Urinary bladder (tissue), 4 donors: ENCODE measurements around the gene SEC24C. TPM values are rescaled to one million over a fixed set of nuclear protein-coding genes. Genes with fewer than 3 reads are reported as not detected.
"Not testable (repeated sequence)": the region's sequence is repeated elsewhere in the genome, so short reads cannot be mapped to it uniquely, and the experiment has no call there.

Experiments used
- DNase-seq: peaks from one replicate; pipeline ENCODE4 v3.0.0-alpha.2; 2015; ENCODE audit errors: extremely low spot score
- H3K27ac ChIP-seq: one replicate; pipeline ENCODE4 v1.5.1; 2013; ENCODE audit warnings: low read depth, mild to moderate bottlenecking, moderate library complexity
- H3K36me3 ChIP-seq: one replicate; pipeline ENCODE4 v1.6.1; 2013; ENCODE audit warnings: mild to moderate bottlenecking, moderate library complexity; ENCODE audit not compliant: insufficient read depth
- H3K4me1 ChIP-seq: one replicate; pipeline ENCODE4 v1.6.1; 2013; ENCODE audit warnings: mild to moderate bottlenecking, moderate library complexity; ENCODE audit not compliant: insufficient read depth
- H3K4me3 ChIP-seq: one replicate; pipeline ENCODE4 v1.5.1; 2013; ENCODE audit warnings: low read depth, low read length
- WGBS: extraction: QIAGEN DNeasy Blood & Tissue Kit; methylation state at CpG from one replicate; pipeline ENCODE4 v1.1.7; 2013; 5-methylcytosine and 5-hydroxymethylcytosine counted together
- polyA plus RNA-seq: library from polyadenylated mRNA; stranded (reverse); fragments of 200-250 nt; gene quantifications from one replicate; pipeline ENCODE4 v1.2.3, GENCODE V29; 2013
- total RNA-seq: library from RNA; depleted of rRNA; stranded (reverse); fragments of >200 nt; gene quantifications from one replicate; pipeline ENCODE4 v1.2.3, GENCODE V29; 2014
- donor health status: healthy with polysubstance abuse.
- donor health status: healthy.

SEC24C gene
- total and polyA plus RNA-seq, 2 donors, result 37.2 to 47.6 TPM

GRCh38 chr10:73740501-73741254 is 3.5 kb upstream of the SEC24C start:
- H3K36me3 ChIP-seq, H3K27ac ChIP-seq, H3K4me3 ChIP-seq, H3K4me1 ChIP-seq, DNase-seq: not testable (repeated sequence)
- 94% methylated on average over 18 of the region's 18 CpGs for WGBS

GRCh38 chr10:73742454-73742734 is 1.8 kb upstream of the SEC24C start:
- no peak for DNase-seq
- H3K27ac ChIP-seq, result no peak overlapping the region
- H3K36me3 ChIP-seq, result no peaks in the 10 kb centered on the region
- no peak overlapping the region for H3K4me3 ChIP-seq
- WGBS, result 91% methylated on average over 5 of the region's 5 CpGs
- peaks cover 1% of the 10 kb centered on the region for H3K4me1 ChIP-seq

- peak overlapping the region; percentile 93 for H3K27ac ChIP-seq
- 39% methylated on average over 6 of the region's 6 CpGs for WGBS
- DNase-seq, result peak; percentile 6
- H3K4me3 ChIP-seq, result peak overlapping the region; percentile 74
- H3K4me1 ChIP-seq, result peaks cover 1% of the 10 kb centered on the region
- no peaks in the 10 kb centered on the region for H3K36me3 ChIP-seq
Observed at GRCh38 chr10:73743327-73743904, 756 bp upstream of the SEC24C start.

- H3K4me1 ChIP-seq, result peaks cover 1% of the 10 kb centered on the region
- WGBS, result under 1% methylated on average over 10 of the region's 10 CpGs
- no peak for DNase-seq
Observed at GRCh38 chr10:73744664-73744975, 448 bp downstream of the SEC24C start.

GRCh38 chr10:73746721-73747120 is 2.5 kb downstream of the SEC24C start:
- peaks cover 2% of the 10 kb centered on the region for H3K36me3 ChIP-seq
- no peak overlapping the region for H3K27ac ChIP-seq
- H3K4me3 ChIP-seq, result no peak overlapping the region
- no peak for DNase-seq
- WGBS, result 81% methylated on average over 2 of the region's 2 CpGs
- H3K4me1 ChIP-seq, result peaks cover 1% of the 10 kb centered on the region

More at GRCh38 chr10:73744664-73744975, 448 bp downstream of the SEC24C start:
- peak overlapping the region; percentile 94 for H3K27ac ChIP-seq
- H3K4me3 ChIP-seq, result peak overlapping the region; percentile 74
- H3K36me3 ChIP-seq, result no peaks in the 10 kb centered on the region

- H3K4me1 ChIP-seq, result no peaks in the 10 kb centered on the region
- 94% methylated on average over 1 of the region's 1 CpG for WGBS
- H3K4me3 ChIP-seq, result no peak overlapping the region
- no peak overlapping the region for H3K27ac ChIP-seq
- no peak for DNase-seq
- H3K36me3 ChIP-seq, result peaks cover 7% of the 10 kb centered on the region
Observed at GRCh38 chr10:73750819-73751218, 6.6 kb downstream of the SEC24C start.

GRCh38 chr10:73756183-73756582 is 12.0 kb downstream of the SEC24C start:
- Histone ChIP-seq H3K36me3 (peaks cover 8% of the 10 kb centered on the region), H3K27ac (no peak overlapping the region), H3K4me3 (no peak overlapping the region), H3K4me1 (no peaks in the 10 kb centered on the region)
- WGBS, result 66% methylated on average over 1 of the region's 1 CpG
- DNase-seq, result no peak

GRCh38 chr10:73758704-73759511 is 14.7 kb downstream of the SEC24C start:
- no peak overlapping the region for H3K4me3 ChIP-seq
- no peaks in the 10 kb centered on the region for H3K4me1 ChIP-seq
- no peak for DNase-seq
- H3K27ac ChIP-seq, result no peak overlapping the region
- peaks cover 7% of the 10 kb centered on the region for H3K36me3 ChIP-seq
- 85% methylated on average over 9 of the region's 9 CpGs for WGBS

- DNase-seq, result no peak
- Histone ChIP-seq H3K4me3 (no peak overlapping the region), H3K27ac (no peak overlapping the region), H3K36me3 (peaks cover 7% of the 10 kb centered on the region), H3K4me1 (no peaks in the 10 kb centered on the region)
- 85% methylated on average over 5 of the region's 5 CpGs for WGBS
Observed at GRCh38 chr10:73759512-73760115, 15.4 kb downstream of the SEC24C start.

GRCh38 chr10:73761781-73762180 is 17.6 kb downstream of the SEC24C start:
- Histone ChIP-seq H3K36me3 (peaks cover 7% of the 10 kb centered on the region), H3K4me3 (no peak overlapping the region), H3K27ac (no peak overlapping the region), H3K4me1 (no peaks in the 10 kb centered on the region)
- WGBS, result 77% methylated on average over 1 of the region's 1 CpG
- no peak for DNase-seq

GRCh38 chr10:73762915-73763314 is 18.7 kb downstream of the SEC24C start:
- Histone ChIP-seq H3K4me3 (no peak overlapping the region), H3K36me3 (peaks cover 7% of the 10 kb centered on the region), H3K27ac (no peak overlapping the region), H3K4me1 (no peaks in the 10 kb centered on the region)
- DNase-seq, result no peak
- 67% methylated on average over 2 of the region's 2 CpGs for WGBS

GRCh38 chr10:73763343-73763742 is 19.2 kb downstream of the SEC24C start:
- Histone ChIP-seq H3K36me3 (peaks cover 7% of the 10 kb centered on the region), H3K4me1 (no peaks in the 10 kb centered on the region), H3K27ac (no peak overlapping the region), H3K4me3 (no peak overlapping the region)
- no peak for DNase-seq
- WGBS, result 90% methylated on average over 2 of the region's 2 CpGs

GRCh38 chr10:73765066-73765465 is 20.9 kb downstream of the SEC24C start:
- Histone ChIP-seq H3K36me3 (peaks cover 4% of the 10 kb centered on the region), H3K4me3 (no peak overlapping the region), H3K4me1 (no peaks in the 10 kb centered on the region), H3K27ac (no peak overlapping the region)
- DNase-seq, result no peak
- WGBS, result 95% methylated on average over 6 of the region's 6 CpGs

GRCh38 chr10:73768881-73769280 is 24.7 kb downstream of the SEC24C start:
- WGBS, result 77% methylated on average over 11 of the region's 11 CpGs
- no peak overlapping the region for H3K27ac ChIP-seq
- no peak overlapping the region for H3K4me3 ChIP-seq
- DNase-seq, result no peak
- H3K4me1 ChIP-seq, result no peaks in the 10 kb centered on the region
- H3K36me3 ChIP-seq, result no peaks in the 10 kb centered on the region
